Measurements from ENCODE around the gene LGALS8.
"Not testable (repeated sequence)": the region's sequence is repeated elsewhere in the genome, so short reads cannot be mapped to it uniquely, and the experiment has no call there.

LGALS8 gene

GRCh38 chr1:236543065-236543669 lies 19.4 kb downstream of the LGALS8 start:
- no peak for DNase-seq

- DNase-seq, result no peak
Measured at GRCh38 chr1:236545621-236546169, 21.9 kb downstream of the LGALS8 start.

- no peak for DNase-seq
Measured at GRCh38 chr1:236548452-236548851, 24.7 kb downstream of the LGALS8 start.

GRCh38 chr1:236550961-236551851 lies 27.4 kb downstream of the LGALS8 start:
- DNase-seq, result no peak

GRCh38 chr1:236552096-236552495 lies 28.3 kb downstream of the LGALS8 start:
- DNase-seq, result no peak

- DNase-seq, result no peak
Measured at GRCh38 chr1:236552901-236553300, 29.1 kb downstream of the LGALS8 start.

- no peak for DNase-seq
Measured at GRCh38 chr1:236553370-236553769, 29.6 kb downstream of the LGALS8 start.

GRCh38 chr1:236556606-236557005 lies 32.8 kb downstream of the LGALS8 start:
- DNase-seq, result no peak

GRCh38 chr1:236558081-236558480 lies 34.3 kb downstream of the LGALS8 start:
- DNase-seq, result no peak

- no peak for DNase-seq
Measured at GRCh38 chr1:236558846-236559245, 35.1 kb downstream of the LGALS8 start.

- no peak for DNase-seq
Measured at GRCh38 chr1:236560213-236560771, 36.5 kb downstream of the LGALS8 start.

- no peak for DNase-seq
Measured at GRCh38 chr1:236561976-236562375, 38.2 kb downstream of the LGALS8 start.

- no peak for DNase-seq
Measured at GRCh38 chr1:236565530-236565929, 41.7 kb downstream of the LGALS8 start.

- no peak for DNase-seq
Measured at GRCh38 chr1:236568285-236568894, 44.6 kb downstream of the LGALS8 start.

GRCh38 chr1:236575523-236575922 lies 51.7 kb downstream of the LGALS8 start:
- DNase-seq, result no peak

- no peak for DNase-seq
Measured at GRCh38 chr1:236576004-236576403, 52.2 kb downstream of the LGALS8 start.

GRCh38 chr1:236577041-236577440 lies 53.3 kb downstream of the LGALS8 start:
- DNase-seq, result not testable (repeated sequence)

- no peak for DNase-seq
Measured at GRCh38 chr1:236578661-236579060, 54.9 kb downstream of the LGALS8 start.

- DNase-seq, result not testable (repeated sequence)
Measured at GRCh38 chr1:236580404-236580803, 56.6 kb downstream of the LGALS8 start.

- DNase-seq, result no peak
Measured at GRCh38 chr1:236581528-236581927, 57.7 kb downstream of the LGALS8 start.

GRCh38 chr1:236589531-236589930 lies 65.7 kb downstream of the LGALS8 start:
- DNase-seq, result no peak

GRCh38 chr1:236590553-236591150 lies 66.9 kb downstream of the LGALS8 start:
- no peak for DNase-seq

GRCh38 chr1:236602171-236602570 lies 78.4 kb downstream of the LGALS8 start:
- DNase-seq, result no peak

Measured in NCI-H2107 (cell line).